Myocyte (in vitro differentiated cells): ENCODE results near the gene INPP5A. TPM values are rescaled to one million over a fixed set of nuclear protein-coding genes. Genes with fewer than 3 reads are reported as not detected.

ENCODE experiments used
- DNase-seq: peaks from one replicate; pipeline ENCODE4 v3.0.0-alpha.2; 2012; ENCODE audit warnings: low read depth
- total RNA-seq: library from RNA; depleted of rRNA; stranded (reverse); fragments of >200 nt; gene quantifications from 2 replicates; pipeline ENCODE4 v1.2.3, GENCODE V29; 2014

The INPP5A gene
- total RNA-seq, 1 donor from 2014 or later: 48.6 TPM

- DNase-seq: no peak
Observed at GRCh38 chr10:132517951-132518521, 19.6 kb upstream of the INPP5A start.

- no peak for DNase-seq
Observed at GRCh38 chr10:132518572-132519381, 18.8 kb upstream of the INPP5A start.

GRCh38 chr10:132519382-132520176, 18.0 kb upstream of the INPP5A start:
- DNase-seq: no peak

- peak; percentile 43 for DNase-seq
Observed at GRCh38 chr10:132520177-132520811, 17.3 kb upstream of the INPP5A start.

- no peak for DNase-seq
Observed at GRCh38 chr10:132521041-132521465, 16.5 kb upstream of the INPP5A start.

- peak; percentile 72 for DNase-seq
Observed at GRCh38 chr10:132521466-132522102, 16.0 kb upstream of the INPP5A start.

GRCh38 chr10:132522521-132523411, 14.8 kb upstream of the INPP5A start:
- no peak for DNase-seq

GRCh38 chr10:132523561-132524442, 13.8 kb upstream of the INPP5A start:
- DNase-seq: peak; percentile 51

- no peak for DNase-seq
Observed at GRCh38 chr10:132524443-132525285, 12.9 kb upstream of the INPP5A start.

- no peak for DNase-seq
Observed at GRCh38 chr10:132526676-132527075, 10.9 kb upstream of the INPP5A start.

- DNase-seq: no peak
Observed at GRCh38 chr10:132527339-132528063, 10.1 kb upstream of the INPP5A start.

- DNase-seq: no peak
Observed at GRCh38 chr10:132528064-132528691, 9.4 kb upstream of the INPP5A start.

GRCh38 chr10:132532179-132532578, 5.4 kb upstream of the INPP5A start:
- DNase-seq: no peak

GRCh38 chr10:132532749-132533560, 4.6 kb upstream of the INPP5A start:
- no peak for DNase-seq

- no peak for DNase-seq
Observed at GRCh38 chr10:132533571-132534260, 3.9 kb upstream of the INPP5A start.
